Endothelial cell of umbilical vein (primary cell): ENCODE data around the gene CHST11. TPM values are rescaled to one million over a fixed set of nuclear protein-coding genes. Genes with fewer than 3 reads are reported as not detected.

ENCODE experiments used
- BruUV-seq: library from RNA; stranded (reverse); fragments of 400-500 nt; replicated peaks from 2 replicates; lab custom pipeline; 2021; lab: Mats Ljungman, UMichigan
- CTCF ChIA-PET: fragments of 300-600, 350-600 bp; sonication (Branson Sonifier 250); formaldehyde crosslinking; loops from one replicate; lab custom pipeline; 2021; ENCODE audit warnings: antibody characterized with exemption, inconsistent platforms; lab: Charles Lee
- POLR2A ChIA-PET: fragments of 300-600, 350-600 bp; sonication (Branson Sonifier 250); formaldehyde crosslinking; loops from one replicate; lab custom pipeline; 2021; ENCODE audit warnings: antibody characterized with exemption, inconsistent platforms; lab: Charles Lee
- DNase-seq: peaks from one replicate; pipeline ENCODE4 v3.0.0-alpha.2; 2011; ENCODE audit warnings: low read depth, low spot score
- FAIRE-seq: peaks from 2 replicates; lab custom pipeline; 2011; peaks lifted over from hg19 to GRCh38; lab: Jason Lieb, UNC
- H2AFZ ChIP-seq: 2 replicates; pipeline ENCODE4 v1.6.0; 2012; ENCODE audit warnings: low read depth, low read length, control low read depth, inconsistent platforms
- H3K27ac ChIP-seq: 2 replicates; pipeline ENCODE4 v1.5.1; 2011; ENCODE audit warnings: low read depth, mild to moderate bottlenecking, control low read depth, low read length, moderate library complexity; ENCODE audit not compliant: insufficient read depth
- H3K27me3 ChIP-seq, 2 experiments: 2 replicates each; pipeline versions ENCODE4 v1.6.0 to v1.6.1; 2011; ENCODE audit warnings: low read length in 2 of 2, mixed read lengths in 1 of 2; ENCODE audit not compliant: control insufficient read depth in 2 of 2, insufficient read depth in 2 of 2
- H3K36me3 ChIP-seq, 2 experiments: 2 replicates in 1 of 2; 3 replicates in 1 of 2; pipeline ENCODE4 v1.5.1; 2011; ENCODE audit warnings: low read length in 2 of 2, mild to moderate bottlenecking in 1 of 2, moderate library complexity in 1 of 2; ENCODE audit not compliant: control insufficient read depth in 2 of 2, insufficient read depth in 2 of 2; ENCODE audit errors: extremely low read depth in 1 of 2
- H3K4me1 ChIP-seq: 3 replicates; pipeline ENCODE4 v1.5.1; 2011; ENCODE audit warnings: mild to moderate bottlenecking, low read length; ENCODE audit not compliant: control insufficient read depth, insufficient read depth; ENCODE audit errors: extremely low read depth
- H3K4me2 ChIP-seq: 2 replicates; pipeline ENCODE4 v1.6.1; 2011; ENCODE audit warnings: low read length, control low read depth, mixed read lengths; ENCODE audit not compliant: insufficient read depth
- H3K4me3 ChIP-seq, 3 experiments: fragments of 200-600 bp in 1 of 3; sonication (generic), shearing (Covaris generic) in 1 of 3; replicated peaks in 1 of 3; 2 replicates each; pipeline ENCODE4 v1.5.1; 2011 to 2016; ENCODE audit warnings: control low read depth in 3 of 3, low read length in 3 of 3, mild to moderate bottlenecking in 2 of 3, inconsistent platforms in 1 of 3, low read depth in 1 of 3, moderate library complexity in 1 of 3; ENCODE audit not compliant: insufficient read depth in 1 of 3
- H3K79me2 ChIP-seq: 2 replicates; pipeline ENCODE4 v1.6.0; 2012; ENCODE audit warnings: low read length, inconsistent platforms; ENCODE audit not compliant: control insufficient read depth, insufficient read depth
- H3K9ac ChIP-seq: replicated peaks from 2 replicates; pipeline ENCODE3; 2011; ENCODE audit warnings: low read length, control low read depth; ENCODE audit not compliant: insufficient read depth; ENCODE audit errors: extremely low read depth
- H3K9me1 ChIP-seq: replicated peaks from 3 replicates; pipeline ENCODE4 v1.6.0; 2011; ENCODE audit warnings: mild to moderate bottlenecking, low read length; ENCODE audit not compliant: control insufficient read depth, insufficient read depth; ENCODE audit errors: extremely low read depth
- H3K9me3 ChIP-seq: replicated peaks from 2 replicates; pipeline ENCODE4 v1.5.1; 2012; ENCODE audit warnings: low read length, inconsistent platforms; ENCODE audit not compliant: control insufficient read depth, insufficient read depth
- H4K20me1 ChIP-seq: replicated peaks from 2 replicates; pipeline ENCODE3; 2011; ENCODE audit warnings: mild to moderate bottlenecking, low read length; ENCODE audit not compliant: control insufficient read depth, insufficient read depth; ENCODE audit errors: extremely low read depth
- EZH2 ChIP-seq: IDR thresholded peaks from 2 replicates; pipeline ENCODE4 v1.6.1; 2012; ENCODE audit warnings: borderline replicate concordance, low read depth, mild to moderate bottlenecking, moderate library complexity, low read length, inconsistent platforms; ENCODE audit not compliant: severe bottlenecking
- FOS ChIP-seq: IDR thresholded peaks from 2 replicates; pipeline ENCODE4 v1.6.1; 2011; ENCODE audit warnings: mild to moderate bottlenecking, low read length, moderate library complexity, borderline replicate concordance; ENCODE audit not compliant: insufficient read depth
- GATA2 ChIP-seq: IDR thresholded peaks from 2 replicates; pipeline ENCODE4 v1.7.0; 2011; ENCODE audit warnings: low read depth, mild to moderate bottlenecking, moderate library complexity, mixed read lengths, low read length; ENCODE audit not compliant: insufficient read length, insufficient read depth
- JUN ChIP-seq: IDR thresholded peaks from 2 replicates; pipeline ENCODE4 v1.6.1; 2011; ENCODE audit warnings: borderline replicate concordance, low read depth; ENCODE audit not compliant: insufficient read length, insufficient read depth
- MYC ChIP-seq: IDR thresholded peaks from one replicate; pipeline ENCODE4 v1.6.1; 2011; ENCODE audit warnings: mild to moderate bottlenecking, low read depth, low read length
- POLR2A ChIP-seq: IDR thresholded peaks from 2 replicates; pipeline ENCODE4 v1.6.1; 2012; ENCODE audit warnings: low read depth, mild to moderate bottlenecking, control low read depth, low read length
- POLR2AphosphoS5 ChIP-seq: IDR thresholded peaks from 2 replicates; pipeline ENCODE4 v1.6.1; 2012; ENCODE audit warnings: low read depth, mild to moderate bottlenecking, control low read depth, low read length, moderate library complexity; ENCODE audit not compliant: insufficient read depth
- dilution Hi-C: fragments of 300-500 bp; cut with MboI; formaldehyde crosslinking; loops from one replicate; pipeline ENCODE4 v1.15.0; 2019; ENCODE audit warnings: low sequenced_read_pairs; ENCODE audit not compliant: extremely low pct_ligation_motif_present
- intact Hi-C: fragments of 100-400 bp; cut with micrococcal nuclease; formaldehyde crosslinking; loops from one replicate; pipeline ENCODE4 v1.10.0; 2022
- polyA plus RNA-seq, 4 experiments: library from polyadenylated mRNA; depleted of rRNA in 3 of 4; stranded (reverse) in 3 of 4; unstranded in 1 of 4; fragments of >200 nt; gene quantifications; 2 replicates each; pipeline versions ENCODE4 v1.2.1 to v1.2.3, GENCODE V29; 2011 to 2012; ENCODE audit warnings: missing spikeins in 1 of 4
- total RNA-seq: library from RNA; stranded (reverse); gene quantifications from 2 replicates; pipeline ENCODE4 v1.2.3, GENCODE V29; 2021
- TF ChIP-seq, protein P1 (sequence below): IDR thresholded peaks from 2 replicates; pipeline ENCODE4 v1.6.1; 2011; ENCODE audit not compliant: insufficient read depth, insufficient read length
- TF ChIP-seq, protein P2 (sequence below), 2 donors: IDR thresholded peaks; 1 replicate in 1 of 2; 2 replicates in 1 of 2; pipeline ENCODE4 v1.5.1; 2011; ENCODE audit warnings: low read length in 2 of 2, mild to moderate bottlenecking in 2 of 2, moderate library complexity in 2 of 2, control low read depth in 1 of 2, inconsistent platforms in 1 of 2, low read depth in 1 of 2; ENCODE audit not compliant: insufficient read depth in 1 of 2; ENCODE audit errors: extremely low read depth in 1 of 2

CHST11 gene
- total and polyA plus RNA-seq, 2 donors (not counting 3 experiments of a cell fraction or from before 2014, with no cell fraction given), result 19.7 to 20.9 TPM

- Histone ChIP-seq H3K27ac (no peak overlapping the region), H3K36me3 (peaks cover 0 to 6% of the 10 kb centered on the region in 2 experiments), H3K9me3 (no peaks in the 10 kb centered on the region), H2AFZ (no peak overlapping the region), H3K4me1 (no peaks in the 10 kb centered on the region), H3K27me3 (no peaks in the 10 kb centered on the region), H3K79me2 (no peaks in the 10 kb centered on the region), H3K9me1 (no peaks in the 10 kb centered on the region), H3K9ac (no peak overlapping the region), H3K4me3 (no peak overlapping the region), H4K20me1 (no peaks in the 10 kb centered on the region), H3K4me2 (no peak overlapping the region)
- ChIA-PET CTCF (interaction anchor here (1.6 kb wide), 1 partner anchor 9 kb away, joined by 5 read pairs; no protein-coding TSS in a partner anchor), POLR2A (no interaction called here)
- FAIRE-seq, result no peak
- intact Hi-C loops (no loop called here), dilution Hi-C loops (no loop called here)
- BruUV-seq, result TSS peak; percentile 23
- TF ChIP-seq, protein P1, sequence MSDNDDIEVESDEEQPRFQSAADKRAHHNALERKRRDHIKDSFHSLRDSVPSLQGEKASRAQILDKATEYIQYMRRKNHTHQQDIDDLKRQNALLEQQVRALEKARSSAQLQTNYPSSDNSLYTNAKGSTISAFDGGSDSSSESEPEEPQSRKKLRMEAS, result no peak
- TF ChIP-seq, protein P2, sequence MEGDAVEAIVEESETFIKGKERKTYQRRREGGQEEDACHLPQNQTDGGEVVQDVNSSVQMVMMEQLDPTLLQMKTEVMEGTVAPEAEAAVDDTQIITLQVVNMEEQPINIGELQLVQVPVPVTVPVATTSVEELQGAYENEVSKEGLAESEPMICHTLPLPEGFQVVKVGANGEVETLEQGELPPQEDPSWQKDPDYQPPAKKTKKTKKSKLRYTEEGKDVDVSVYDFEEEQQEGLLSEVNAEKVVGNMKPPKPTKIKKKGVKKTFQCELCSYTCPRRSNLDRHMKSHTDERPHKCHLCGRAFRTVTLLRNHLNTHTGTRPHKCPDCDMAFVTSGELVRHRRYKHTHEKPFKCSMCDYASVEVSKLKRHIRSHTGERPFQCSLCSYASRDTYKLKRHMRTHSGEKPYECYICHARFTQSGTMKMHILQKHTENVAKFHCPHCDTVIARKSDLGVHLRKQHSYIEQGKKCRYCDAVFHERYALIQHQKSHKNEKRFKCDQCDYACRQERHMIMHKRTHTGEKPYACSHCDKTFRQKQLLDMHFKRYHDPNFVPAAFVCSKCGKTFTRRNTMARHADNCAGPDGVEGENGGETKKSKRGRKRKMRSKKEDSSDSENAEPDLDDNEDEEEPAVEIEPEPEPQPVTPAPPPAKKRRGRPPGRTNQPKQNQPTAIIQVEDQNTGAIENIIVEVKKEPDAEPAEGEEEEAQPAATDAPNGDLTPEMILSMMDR (IDR thresholded peaks at IDR 0.05; ENCODE audit: extremely low read depth in 1 of 2, insufficient read depth in 1 of 2, low read depth in 1 of 2, low read length in 2 of 2), result no peak
- no peak for TF ChIP-seq EZH2
- TF ChIP-seq POLR2A, result no peak
- TF ChIP-seq POLR2AphosphoS5, result no peak
- TF ChIP-seq JUN, result no peak
- no peak for TF ChIP-seq GATA2
- no peak for TF ChIP-seq MYC
- TF ChIP-seq FOS, result no peak
- no peak for DNase-seq
Observed at GRCh38 chr12:104761611-104762010, 304.9 kb downstream of the CHST11 start.
